ENCODE measurements around the gene SERPINA9.
A peak's percentile ranks its signal among the peaks of the same experiment; 100 is the strongest.

SERPINA9 gene

DNA sequence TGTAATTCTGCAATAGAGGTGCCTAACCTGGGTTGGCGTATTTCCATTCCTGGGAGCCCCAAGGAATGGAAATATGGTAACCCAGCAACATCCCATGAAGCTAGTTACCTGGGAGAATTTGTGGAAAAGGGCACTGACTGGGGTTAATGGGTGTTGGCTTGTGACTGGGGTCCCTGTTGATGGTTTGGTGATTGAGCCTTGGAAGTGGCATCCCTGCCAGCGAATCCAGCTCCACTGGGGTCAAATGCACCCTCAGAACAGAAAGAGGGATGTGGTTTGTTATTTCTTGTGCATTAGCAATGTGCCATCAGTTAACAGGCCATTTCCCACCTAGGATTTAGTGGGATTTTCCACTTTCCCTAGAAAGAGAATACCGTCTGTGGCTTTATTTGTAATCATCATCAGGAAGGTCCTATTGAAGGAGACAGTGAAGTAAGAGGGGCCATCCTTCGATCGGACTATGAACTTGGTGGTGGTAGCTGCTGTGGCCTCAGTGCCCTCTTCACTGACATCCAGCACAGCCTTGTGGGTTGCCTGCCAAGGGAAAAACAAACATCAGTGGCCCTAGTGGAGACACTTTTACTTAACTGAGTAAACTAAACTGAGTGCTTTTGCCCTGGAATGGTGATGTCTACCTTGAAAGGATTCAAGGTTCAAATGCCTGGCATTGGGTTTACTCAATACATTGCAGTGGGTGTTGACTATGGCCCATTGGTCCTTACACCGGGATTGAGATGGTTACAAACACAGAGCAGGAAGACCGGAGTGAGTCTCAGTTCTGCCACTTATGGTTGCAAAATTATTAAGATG is 13.0 kb downstream of the SERPINA9 start:
- no peak for DNase-seq

DNA sequence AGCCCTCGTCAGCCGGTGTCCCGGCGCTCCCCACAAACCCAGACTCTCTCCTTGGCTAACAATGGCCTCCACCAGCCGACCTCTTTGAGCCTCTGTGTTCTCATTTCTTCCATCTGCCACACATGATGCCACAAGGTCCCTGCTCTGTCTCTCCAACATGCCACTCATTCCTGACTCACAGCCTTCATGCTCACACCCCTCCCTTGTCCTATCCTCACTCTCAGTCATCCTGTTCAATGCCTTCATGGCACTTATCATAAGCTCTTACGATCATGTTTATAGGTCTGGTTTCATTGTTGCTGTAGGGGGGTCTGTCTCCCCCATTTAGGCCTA is 13.8 kb downstream of the SERPINA9 start:
- DNase-seq: no peak

DNA sequence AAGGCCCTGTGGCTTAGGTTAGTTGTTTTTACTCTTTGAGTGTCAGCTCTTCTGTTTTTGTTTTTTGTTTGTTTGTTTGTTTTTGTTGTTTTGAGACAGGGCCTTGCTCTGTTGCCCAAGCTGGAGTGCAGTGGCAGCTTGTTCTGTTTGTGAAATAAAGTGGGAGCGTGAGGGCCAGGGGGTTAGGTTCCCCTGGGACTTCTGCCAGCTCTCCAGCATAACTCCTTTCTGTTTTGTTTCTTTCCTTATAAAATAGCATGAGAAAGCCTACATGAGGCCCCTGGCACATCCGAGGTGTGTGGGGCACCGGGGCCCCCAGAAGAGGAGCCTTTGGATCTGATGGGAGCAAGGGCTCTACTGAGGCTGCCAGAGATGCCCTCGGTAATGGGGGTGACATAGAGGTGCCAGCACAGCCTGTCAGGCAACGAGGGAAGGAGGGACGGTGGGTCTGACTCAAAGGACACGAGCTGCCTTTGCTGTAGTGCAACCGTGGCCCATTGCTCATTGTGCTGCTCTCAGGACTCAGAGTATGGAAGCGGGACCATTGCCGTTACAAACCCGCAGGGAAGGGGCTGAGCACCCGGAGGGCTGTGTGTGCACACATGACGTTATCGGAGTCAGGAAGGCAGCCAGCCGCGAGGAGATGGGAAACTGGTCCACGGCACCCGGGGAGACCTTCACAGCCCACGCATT is 14.3 kb downstream of the SERPINA9 start:
- no peak for DNase-seq

DNA sequence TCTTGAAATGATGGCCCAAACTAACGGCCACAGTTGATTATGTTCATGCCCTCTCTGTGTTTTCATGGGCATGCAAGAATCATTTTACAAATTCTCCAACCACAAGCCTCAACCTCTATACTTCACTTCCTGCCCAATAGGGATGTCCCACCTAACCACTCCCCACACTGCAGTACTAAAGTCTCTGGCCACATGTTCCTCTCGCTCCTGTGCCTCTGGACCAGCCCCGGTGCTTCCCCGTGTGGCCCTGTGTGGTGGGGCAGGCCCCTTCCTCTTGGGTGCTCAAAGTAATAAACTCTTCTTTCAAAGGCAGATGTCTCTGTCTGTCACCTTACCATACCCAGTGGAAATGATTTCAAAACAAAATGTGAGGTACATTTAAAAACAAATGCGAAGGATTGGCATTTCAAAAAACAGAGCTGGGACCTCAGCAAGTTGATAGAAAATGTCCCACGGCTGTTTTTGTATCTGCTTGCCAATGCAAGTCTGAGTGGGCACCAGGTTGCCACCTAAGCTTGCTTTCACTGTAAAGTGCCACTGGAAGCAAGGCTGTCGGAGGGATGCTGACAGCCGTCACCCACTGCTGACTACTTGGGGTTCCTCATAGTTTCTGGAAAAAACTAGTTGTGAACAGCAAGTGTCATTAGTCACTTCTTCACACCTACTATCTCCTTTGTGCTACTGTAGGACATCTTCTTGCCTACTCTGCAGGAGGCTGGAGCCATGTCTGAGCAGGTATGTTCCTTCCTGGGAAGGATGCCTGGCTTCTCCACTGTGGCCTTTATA is 15.2 kb downstream of the SERPINA9 start:
- DNase-seq: no peak

DNA sequence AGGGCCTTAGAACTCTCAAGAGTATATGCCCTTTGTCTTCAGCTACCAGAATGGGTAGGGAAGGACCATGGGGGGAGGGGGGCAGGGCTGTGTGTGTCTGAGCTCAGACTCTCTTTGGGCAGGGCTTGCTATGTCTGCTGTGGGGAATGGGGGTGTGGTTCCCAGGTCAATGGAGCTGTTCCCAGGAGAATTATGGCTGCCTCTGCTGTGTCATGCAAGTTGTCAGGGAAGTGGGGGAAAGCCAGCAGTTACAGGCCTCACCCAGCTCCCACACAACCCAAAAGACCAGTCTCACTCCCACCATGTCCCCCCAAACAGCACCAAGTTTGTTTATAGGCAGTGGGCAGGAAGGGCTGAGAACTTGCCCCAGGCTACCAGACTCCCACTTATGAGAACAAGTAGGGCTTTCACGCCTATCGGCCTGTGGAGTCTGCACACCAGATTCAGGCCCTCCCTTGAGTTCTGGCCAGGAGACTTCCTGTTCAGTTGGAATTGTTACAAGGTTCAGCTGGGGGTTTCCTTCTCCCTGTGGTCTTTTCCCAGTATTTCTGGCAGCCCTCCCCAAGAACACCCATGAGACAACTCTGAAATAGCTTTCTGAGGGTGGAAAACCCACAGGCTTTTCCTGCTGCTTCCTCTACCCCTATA is 17.3 kb downstream of the SERPINA9 start:
- no peak for DNase-seq

DNA sequence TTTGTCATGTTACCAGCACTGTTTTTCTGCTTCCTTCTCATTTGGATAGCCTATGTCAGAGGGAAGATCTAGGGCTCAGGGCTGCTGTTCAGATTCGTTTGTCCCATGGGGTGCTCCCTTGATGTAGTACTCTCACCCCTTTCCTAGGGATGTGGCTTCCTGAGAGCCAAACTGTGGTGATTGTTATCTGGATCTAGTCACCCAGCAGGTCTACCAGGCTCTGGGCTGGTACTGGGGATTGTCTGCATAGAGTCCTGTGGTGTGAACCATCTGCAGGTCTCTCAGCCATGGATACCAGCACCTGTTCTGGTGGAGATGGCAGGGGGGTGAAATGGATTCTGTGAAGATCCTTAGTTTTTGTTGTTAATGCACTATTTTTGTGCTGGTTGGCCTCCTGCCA is 17.9 kb downstream of the SERPINA9 start:
- DNase-seq: no peak

DNA sequence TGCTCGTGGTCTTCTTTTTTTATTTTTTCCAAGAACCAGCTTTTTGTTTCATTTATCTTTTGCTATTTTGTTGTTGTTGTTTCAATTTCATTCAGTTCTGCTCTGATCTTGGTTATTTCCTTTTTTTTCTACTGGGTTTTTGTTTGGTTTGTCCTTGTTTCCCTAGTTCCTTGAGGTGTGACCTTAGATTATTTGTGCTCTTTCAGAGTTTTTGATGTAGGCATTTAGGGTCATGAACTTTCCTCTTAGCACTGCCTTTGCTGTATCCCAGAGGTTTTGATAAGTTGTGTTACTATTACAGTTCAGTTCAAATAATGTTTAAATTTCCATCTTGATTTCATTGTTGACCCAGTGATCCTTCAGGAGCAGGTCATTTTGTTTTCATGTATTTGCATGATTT is 20.1 kb downstream of the SERPINA9 start:
- no peak for DNase-seq

DNA sequence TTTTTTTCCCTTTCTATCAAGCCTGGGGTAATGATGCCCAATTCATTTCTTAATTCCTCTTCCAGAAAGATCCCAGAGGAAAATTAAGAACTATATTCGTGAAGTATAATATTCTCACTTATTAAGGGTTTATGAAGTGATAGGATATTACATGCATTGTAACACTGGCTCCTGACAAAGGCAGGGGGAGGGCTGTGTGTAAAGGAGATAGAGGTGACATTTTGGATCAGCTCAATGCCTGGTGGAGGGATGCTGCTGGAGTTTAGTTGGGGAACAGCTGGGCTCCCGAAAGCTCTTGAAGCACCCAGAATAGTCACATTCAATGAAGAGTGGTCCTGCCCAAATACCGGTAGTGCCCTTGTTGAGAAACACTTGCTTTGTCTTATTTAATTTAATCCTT is 24.2 kb downstream of the SERPINA9 start:
- no peak for DNase-seq

DNA sequence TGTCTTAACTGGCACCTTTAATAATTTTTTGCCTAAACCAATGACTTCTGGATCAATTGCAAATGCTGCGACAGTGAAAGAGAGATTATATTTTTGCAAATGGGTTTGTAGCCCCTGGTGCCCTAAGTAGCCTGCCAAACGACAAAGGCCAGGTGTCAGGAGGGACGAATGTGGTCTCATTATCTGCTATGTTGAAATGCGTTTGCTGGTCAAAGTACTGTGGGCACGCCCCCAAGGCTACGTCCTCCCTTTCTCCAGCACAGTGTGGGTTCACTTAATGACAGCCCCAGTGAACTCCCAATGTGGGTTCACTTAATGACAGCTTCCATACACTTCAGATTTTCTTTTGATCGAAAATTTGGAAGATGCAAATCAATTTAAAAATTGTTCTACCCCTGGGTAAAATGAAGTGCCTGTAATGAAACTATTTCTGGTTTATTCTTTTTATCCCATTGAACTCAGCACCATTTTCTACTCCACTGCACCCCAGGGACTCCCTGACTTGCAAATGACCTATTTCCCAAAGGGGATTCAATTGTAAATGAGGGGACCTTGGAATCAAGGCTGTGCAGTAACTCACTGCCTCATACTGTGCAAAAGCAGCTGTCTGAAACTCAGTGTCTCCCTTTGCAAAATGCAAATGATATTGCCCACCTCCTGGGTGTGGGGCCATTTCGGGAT is 24.8 kb downstream of the SERPINA9 start:
- DNase-seq: no peak

DNA sequence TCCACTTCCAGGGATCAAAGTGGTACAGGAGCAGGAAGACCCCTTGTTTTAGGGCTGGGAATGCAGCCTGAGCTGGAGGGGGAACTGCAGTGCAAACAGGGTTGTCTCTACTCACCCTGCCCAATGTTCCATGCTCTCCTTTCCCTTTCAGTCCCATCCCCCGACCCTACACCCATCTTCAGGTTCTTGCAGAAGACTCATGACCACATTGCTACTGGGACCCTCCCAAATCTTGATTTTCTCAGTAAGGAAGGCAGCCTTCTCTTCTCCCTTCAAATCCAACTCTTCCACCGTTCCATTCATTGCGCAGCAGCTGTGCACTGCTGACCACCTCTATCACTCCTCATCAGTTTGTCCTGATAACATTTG is 25.3 kb downstream of the SERPINA9 start:
- no peak for DNase-seq

DNA sequence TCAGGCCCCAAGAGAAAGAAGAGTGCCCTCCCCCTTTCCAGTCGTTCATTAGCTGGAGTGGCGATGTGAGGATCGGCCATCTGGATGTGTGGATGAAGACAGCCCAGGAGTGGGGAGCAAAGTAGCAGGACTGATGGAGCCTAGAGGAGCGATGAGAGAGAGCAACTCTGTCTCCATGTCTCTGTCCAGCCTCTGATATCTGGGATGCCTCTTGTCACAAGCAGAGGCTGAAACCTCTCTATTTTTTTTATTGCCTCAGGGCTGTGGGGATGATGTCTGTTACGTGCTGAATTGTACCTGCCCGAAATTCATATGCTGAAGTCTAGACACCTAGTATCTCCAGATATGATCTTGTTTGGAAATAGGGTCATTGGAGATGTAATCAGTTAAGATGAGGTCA is 26.1 kb downstream of the SERPINA9 start:
- DNase-seq: no peak

DNA sequence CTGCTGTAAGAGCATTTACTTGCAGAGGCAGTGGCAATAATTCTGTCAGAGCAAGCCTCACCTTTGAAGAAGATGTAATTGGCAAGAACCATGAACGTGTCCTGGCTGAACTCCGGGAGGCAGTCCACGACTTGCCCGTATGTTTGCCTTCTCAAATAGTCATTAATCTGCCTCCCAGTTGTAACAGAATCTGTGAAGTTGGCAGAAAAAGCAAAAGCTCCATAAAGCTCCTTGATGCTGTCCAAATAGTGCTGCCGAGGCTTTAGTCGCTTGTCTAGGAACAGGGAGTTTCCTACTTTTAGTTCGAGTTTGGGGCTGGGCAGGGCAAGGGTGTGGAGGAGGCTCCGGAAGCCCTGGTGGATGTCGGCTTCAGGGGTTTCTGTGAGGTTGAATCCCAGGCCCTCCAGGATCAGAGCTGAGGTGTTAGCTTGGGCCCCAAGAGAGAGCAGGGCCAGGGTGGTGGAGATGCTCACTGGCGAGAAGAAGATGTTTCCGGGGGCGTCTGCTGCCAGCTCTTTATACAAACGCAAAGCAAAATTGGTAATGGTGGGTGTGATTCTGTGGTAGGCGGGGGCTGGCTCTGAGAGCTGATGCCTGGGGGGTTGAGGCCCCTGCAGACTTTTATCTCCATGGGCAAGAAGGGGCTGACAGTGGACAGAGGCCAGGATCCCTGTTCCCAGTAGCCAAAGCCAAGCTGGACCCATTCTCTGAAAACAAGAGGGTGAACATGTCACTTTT is 27.8 kb downstream of the SERPINA9 start:
- DNase-seq: peak in 1 of 56 donors; percentile 12

DNA sequence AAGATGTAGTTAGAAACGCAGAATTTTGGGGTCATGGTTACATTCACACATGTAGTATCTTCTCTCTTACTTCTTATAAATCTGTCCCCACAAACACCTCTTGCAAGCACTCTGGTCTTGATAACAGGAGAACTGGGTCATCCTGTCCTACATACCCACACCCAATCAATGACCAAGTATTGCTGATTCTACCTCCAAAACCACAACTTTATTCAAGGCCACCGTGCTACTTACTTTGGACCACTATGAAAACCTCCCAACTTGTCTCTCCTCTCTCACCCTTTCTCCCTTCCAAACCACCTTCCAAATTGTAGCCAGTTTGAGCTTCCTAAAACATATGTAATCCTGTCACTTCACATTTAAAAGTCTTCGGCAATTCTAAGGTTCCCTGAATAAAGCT is 28.8 kb downstream of the SERPINA9 start:
- DNase-seq: no peak

DNA sequence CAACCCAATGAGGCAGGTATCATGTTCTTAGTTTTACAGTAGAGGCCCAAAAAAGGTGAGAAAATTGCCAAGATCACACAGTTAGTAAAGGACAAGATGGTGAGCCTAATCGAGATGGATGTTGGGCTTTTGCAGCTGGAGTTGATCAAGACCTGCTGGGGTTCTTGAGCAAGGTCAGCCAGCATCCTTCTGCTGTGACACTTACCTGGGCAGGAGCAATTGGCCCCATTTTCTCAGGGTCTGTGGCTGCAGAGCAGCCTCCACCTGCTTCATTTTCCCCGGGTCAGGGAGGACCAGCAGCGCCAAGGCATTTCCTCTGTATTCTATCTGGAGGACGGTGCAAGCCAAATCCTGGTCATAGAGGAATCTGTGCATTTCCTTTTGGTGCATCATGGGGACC is 29.9 kb downstream of the SERPINA9 start:
- no peak for DNase-seq

DNA sequence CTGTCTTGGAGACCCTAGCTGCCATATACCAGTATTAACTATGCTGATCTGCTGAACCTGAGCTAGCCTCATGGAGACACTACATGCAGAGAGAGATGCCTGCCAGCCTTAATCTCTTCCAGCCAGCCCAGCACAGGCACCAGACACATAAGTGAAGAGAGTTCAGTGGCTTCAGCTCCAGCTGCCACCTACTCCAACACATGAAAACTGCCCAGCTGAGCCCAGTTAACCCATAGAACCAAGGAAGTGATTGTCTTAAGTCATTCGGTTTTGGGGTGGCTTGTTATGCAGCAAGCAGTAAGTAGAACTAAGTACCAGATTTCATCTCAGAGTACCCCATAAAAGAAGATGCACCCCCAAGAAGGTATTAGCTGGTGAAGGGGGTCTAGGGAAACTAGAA is 31.0 kb downstream of the SERPINA9 start:
- no peak for DNase-seq

DNA sequence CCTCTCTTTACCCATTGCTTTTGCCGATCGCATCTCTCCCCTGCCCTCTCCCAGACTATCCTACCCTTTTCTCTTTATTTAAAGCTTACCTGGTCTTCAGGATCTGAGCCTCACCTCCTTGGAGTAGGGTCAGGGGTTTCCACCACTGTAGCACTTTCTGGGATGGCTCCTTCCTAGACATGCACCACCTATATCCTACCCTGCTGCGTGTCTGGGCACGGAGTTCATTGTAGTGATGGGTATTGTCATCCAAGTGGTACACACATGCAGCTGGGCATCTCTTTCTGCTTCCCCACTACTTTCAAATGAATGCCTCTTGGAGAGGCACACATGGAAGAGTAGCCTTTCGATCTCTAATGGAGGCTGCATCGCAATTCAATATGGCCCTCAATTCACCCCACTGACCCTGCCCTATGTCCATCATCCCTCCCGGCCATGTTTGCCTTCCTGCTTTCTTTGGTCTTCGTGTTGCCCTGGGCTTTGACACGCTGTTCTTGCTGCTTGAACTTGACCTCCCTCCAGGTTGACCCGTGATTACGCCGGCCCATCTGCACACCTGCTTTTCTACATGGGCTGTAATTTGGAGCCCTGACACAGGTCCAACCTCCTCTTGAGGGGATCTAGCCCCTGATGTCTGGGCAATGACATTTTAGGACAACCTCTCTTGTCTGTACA is 34.3 kb downstream of the SERPINA9 start:
- no peak for DNase-seq

DNA sequence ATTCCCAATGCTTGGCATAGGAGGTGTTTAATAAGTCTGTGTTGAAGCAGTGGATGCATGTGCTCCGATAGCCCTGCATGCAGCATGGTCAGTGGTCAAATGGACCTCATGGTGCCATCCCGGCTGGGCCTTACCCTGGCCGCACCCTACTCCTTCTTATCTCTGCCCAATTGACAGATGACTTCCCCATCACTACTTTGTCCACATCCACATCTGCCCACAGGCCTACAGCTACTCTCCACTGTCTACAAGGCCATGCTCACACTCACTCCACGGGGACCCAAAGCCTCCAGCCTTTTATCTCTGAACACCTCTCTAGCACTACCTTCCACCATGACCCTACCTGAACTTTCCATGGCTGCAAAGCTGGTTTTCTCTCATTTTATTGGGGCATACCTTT is 34.9 kb downstream of the SERPINA9 start:
- DNase-seq: no peak

DNA sequence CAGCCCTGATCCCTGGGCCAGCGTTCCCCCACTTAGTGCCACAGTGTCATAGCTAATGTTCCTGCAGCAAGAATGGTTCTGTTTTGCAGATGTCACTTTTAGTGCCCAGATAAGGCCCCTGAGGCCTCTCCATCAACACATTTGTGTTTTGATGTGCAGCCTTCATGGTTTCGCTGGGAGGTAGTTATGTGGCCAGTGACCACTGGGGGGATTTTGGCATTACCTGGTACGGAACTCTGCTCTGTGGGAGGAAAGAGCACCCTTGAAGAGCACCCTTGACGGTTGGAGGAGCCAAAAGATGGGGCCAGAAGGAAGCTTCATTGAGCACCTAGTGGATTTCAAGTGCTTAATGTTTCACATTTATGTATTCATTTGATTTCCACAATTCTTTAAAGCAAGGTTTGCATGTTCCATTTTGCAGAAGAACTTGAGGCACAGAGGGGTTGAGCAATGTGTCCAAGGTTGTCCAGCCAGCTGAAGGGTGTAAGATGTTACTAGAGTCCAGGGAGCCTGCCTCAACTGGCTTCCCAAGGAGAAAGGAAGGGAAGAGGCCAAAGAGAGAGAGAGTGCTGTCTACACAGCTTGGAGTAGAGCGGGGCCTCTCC is 36.4 kb downstream of the SERPINA9 start:
- no peak for DNase-seq

DNA sequence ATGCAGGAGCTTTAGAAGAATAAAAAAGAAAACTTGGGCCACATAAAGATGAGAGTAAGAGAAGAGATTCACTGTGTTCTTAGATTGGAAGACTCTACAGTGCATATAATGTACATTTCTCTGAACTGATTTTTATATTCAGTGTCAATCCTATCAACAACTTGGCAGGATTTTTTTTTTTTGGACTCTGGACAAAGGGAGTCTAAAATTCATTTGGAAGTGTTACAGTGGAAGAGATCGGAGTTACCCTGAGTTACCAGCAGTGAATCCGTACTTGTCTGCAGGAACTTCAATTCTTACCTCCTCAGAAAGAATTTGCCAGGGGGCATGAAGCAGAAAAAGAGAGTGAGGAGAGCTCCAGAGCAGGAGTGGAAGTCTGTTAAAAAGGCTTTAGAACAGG is 47.4 kb downstream of the SERPINA9 start:
- no peak for DNase-seq

Data from amygdala (tissue), 56 donors.